B cell (primary cell): ENCODE results near the gene TMOD1. TPM values are rescaled to one million over a fixed set of nuclear protein-coding genes. Genes with fewer than 3 reads are reported as not detected.

ENCODE experiments used
- ATAC-seq: fragments of 200-7000 bp; cut with Tn5 transposase; one replicate; pipeline ENCODE4 v1.10.0; 2021; ENCODE audit warnings: low read depth, mild to moderate bottlenecking, moderate number of reproducible peaks, moderate library complexity
- CTCF ChIA-PET: fragments of 350-600 bp; sonication (Branson Sonifier 250); formaldehyde crosslinking; loops from one replicate; lab custom pipeline; 2021; ENCODE audit warnings: antibody characterized with exemption, inconsistent platforms; lab: Charles Lee
- POLR2A ChIA-PET: fragments of 350-600 bp; sonication (Branson Sonifier 250); formaldehyde crosslinking; loops from one replicate; lab custom pipeline; 2021; ENCODE audit warnings: antibody characterized with exemption; lab: Charles Lee
- DNase-seq: peaks from one replicate; pipeline ENCODE4 v3.0.0; 2013
- H2AFZ ChIP-seq: 2 replicates; pipeline ENCODE4 v1.6.1; 2012; ENCODE audit warnings: mild to moderate bottlenecking, low read depth, low read length; ENCODE audit not compliant: insufficient read depth, poor library complexity, severe bottlenecking
- H3K27ac ChIP-seq, 2 donors: 1 replicate in 1 of 2; 2 replicates in 1 of 2; pipeline ENCODE4 v1.5.1; 2012 to 2013; ENCODE audit warnings: low read length in 2 of 2, mild to moderate bottlenecking in 2 of 2, moderate library complexity in 1 of 2
- H3K27me3 ChIP-seq, 4 experiments: fragments of 200-600 bp in 1 of 4; sonication (generic) in 1 of 4; replicated peaks in 1 of 4; 1 replicate in 2 of 4; 2 replicates in 2 of 4; pipeline versions ENCODE4 v1.6.1 to v1.7.0; 2013 to 2016; ENCODE audit warnings: low read length in 3 of 4, mild to moderate bottlenecking in 2 of 4, mixed read lengths in 1 of 4, moderate library complexity in 1 of 4; ENCODE audit not compliant: insufficient read depth in 4 of 4, control insufficient read depth in 3 of 4; ENCODE audit errors: control extremely low read depth in 1 of 4
- H3K36me3 ChIP-seq, 2 experiments: replicated peaks in 1 of 2; 1 replicate in 1 of 2; 2 replicates in 1 of 2; pipeline versions ENCODE4 v1.6.1 to v1.7.1; 2013; ENCODE audit warnings: low read length in 1 of 2; ENCODE audit not compliant: insufficient read depth in 2 of 2, control insufficient read depth in 1 of 2; ENCODE audit errors: control extremely low read depth in 1 of 2, extremely low read depth in 1 of 2
- H3K4me1 ChIP-seq, 2 donors: fragments of 200-600 bp in 1 of 2; sonication (generic) in 1 of 2; 1 replicate in 1 of 2; 2 replicates in 1 of 2; pipeline versions ENCODE4 v1.5.1 to v1.6.1; 2013 to 2017; ENCODE audit warnings: low read length in 2 of 2; ENCODE audit not compliant: control insufficient read depth in 2 of 2, insufficient read depth in 2 of 2
- H3K4me2 ChIP-seq: replicated peaks from 2 replicates; pipeline ENCODE3; 2012; ENCODE audit warnings: mild to moderate bottlenecking, low read depth, low read length; ENCODE audit not compliant: poor library complexity, severe bottlenecking
- H3K4me3 ChIP-seq, 5 experiments: fragments of 200-600 bp in 1 of 5; sonication (generic) in 1 of 5; 1 replicate in 3 of 5; 2 replicates in 2 of 5; pipeline versions ENCODE4 v1.5.1 to v1.7.0; 2011 to 2016; ENCODE audit warnings: low read length in 4 of 5, mild to moderate bottlenecking in 4 of 5, low read depth in 2 of 5, control low read depth in 1 of 5, moderate library complexity in 1 of 5; ENCODE audit not compliant: insufficient read depth in 1 of 5; ENCODE audit errors: control extremely low read depth in 1 of 5, extremely low read depth in 1 of 5
- H3K79me2 ChIP-seq: fragments of 200-600 bp; sonication (generic); one replicate; pipeline ENCODE4 v1.6.0; 2016; ENCODE audit warnings: low read length; ENCODE audit not compliant: control insufficient read depth, insufficient read depth
- H3K9ac ChIP-seq: fragments of 200-600 bp; sonication (generic); 2 replicates; pipeline ENCODE4 v1.6.1; 2017; ENCODE audit warnings: mild to moderate bottlenecking, low read length, moderate library complexity
- H3K9me3 ChIP-seq, 3 donors: one replicate each; pipeline versions ENCODE4 v1.6.1 to v1.7.1; 2013; ENCODE audit warnings: low read length in 2 of 3; ENCODE audit not compliant: control insufficient read depth in 2 of 3, insufficient read depth in 1 of 3; ENCODE audit errors: control extremely low read depth in 1 of 3
- H4K20me1 ChIP-seq: 2 replicates; pipeline ENCODE4 v1.6.0; 2012; ENCODE audit warnings: mild to moderate bottlenecking, low read length; ENCODE audit not compliant: insufficient read depth, control insufficient read depth, poor library complexity, severe bottlenecking
- H3K27ac Mint-ChIP-seq: one replicate; pipeline ENCODE4 v1.8.0; 2021; ENCODE audit warnings: mixed read lengths
- H3K27me3 Mint-ChIP-seq: one replicate; pipeline ENCODE4 v1.8.0; 2021; ENCODE audit warnings: mixed read lengths
- H3K4me1 Mint-ChIP-seq: one replicate; pipeline ENCODE4 v1.8.0; 2021; ENCODE audit warnings: mixed read lengths
- H3K4me3 Mint-ChIP-seq: one replicate; pipeline ENCODE4 v1.8.0; 2021; ENCODE audit warnings: mixed read lengths
- H3K9me3 Mint-ChIP-seq: one replicate; pipeline ENCODE4 v1.8.0; 2022; ENCODE audit warnings: mixed read lengths; ENCODE audit not compliant: insufficient read depth
- CTCF ChIP-seq: fragments of 200-600 bp; IDR thresholded peaks from one replicate; pipeline ENCODE4 v1.8.0; 2022; ENCODE audit warnings: antibody characterized with exemption, mild to moderate bottlenecking
- EZH2 ChIP-seq: IDR thresholded peaks from 2 replicates; pipeline ENCODE4 v1.6.1; 2012; ENCODE audit warnings: borderline replicate concordance, low read depth, mild to moderate bottlenecking, moderate library complexity, low read length; ENCODE audit not compliant: insufficient read depth, poor library complexity, severe bottlenecking
- WGBS: methylation state at CpG from one replicate; pipeline ENCODE4 v1.1.5; 2013; ENCODE audit warnings: missing lambda C conversion rate; ENCODE audit not compliant: insufficient coverage; 5-methylcytosine and 5-hydroxymethylcytosine counted together
- intact Hi-C: fragments of 100-400 bp; cut with micrococcal nuclease; formaldehyde crosslinking; loops from one replicate; pipeline ENCODE4 v1.10.0; 2022
- polyA plus RNA-seq: library from polyadenylated mRNA; depleted of rRNA; stranded (reverse); fragments of >200 nt; gene quantifications from 2 replicates; pipeline ENCODE4 v1.2.3, GENCODE V29; 2012
- total RNA-seq, 2 donors: library from RNA; stranded (reverse); fragments of 120-200 nt in 1 of 2; gene quantifications; 1 replicate in 1 of 2; 2 replicates in 1 of 2; pipeline versions ENCODE4 v1.2.3 to v1.2.4, GENCODE V29; 2013 to 2022

Gene TMOD1
- total and polyA plus RNA-seq, 2 donors (not counting 1 experiment from before 2014, with no cell fraction given) = 0.30 to 2.5 TPM

DNA sequence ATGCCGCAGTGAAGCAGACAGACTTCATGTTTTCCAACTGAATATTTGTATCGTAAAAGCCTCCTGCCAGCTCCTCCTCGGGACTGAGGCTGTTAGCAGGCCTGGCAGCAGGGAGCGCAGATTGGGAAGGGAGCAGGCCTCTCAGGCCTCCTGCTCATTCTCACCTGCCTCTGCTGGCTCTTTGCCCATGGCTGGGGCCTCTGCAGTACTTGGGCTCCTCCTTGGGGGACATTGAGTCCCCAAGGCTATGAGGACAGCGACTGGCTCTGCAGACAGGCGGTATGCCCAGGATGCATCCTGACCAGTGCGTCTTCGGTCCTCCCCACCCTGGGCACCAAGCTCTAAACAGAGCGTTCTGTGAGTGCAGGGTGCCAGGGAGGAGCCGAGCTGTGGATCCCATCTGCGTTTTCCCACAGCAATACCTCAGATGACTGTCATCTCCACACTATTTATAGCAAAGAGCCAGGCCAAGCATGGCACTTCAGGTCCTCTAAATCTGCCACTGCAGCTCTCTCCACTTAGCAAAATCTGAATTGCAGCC, 93.0 kb downstream of the TMOD1 start:
- no peaks in the 10 kb centered on the region for H3K27me3 Mint-ChIP-seq
- peaks cover 6% of the 10 kb centered on the region for H3K4me1 Mint-ChIP-seq
- Histone ChIP-seq H3K79me2 (no peaks in the 10 kb centered on the region), H4K20me1 (no peaks in the 10 kb centered on the region), H3K4me1 (peaks cover 0 to 4% of the 10 kb centered on the region in 2 donors), H3K27me3 (peaks cover 0 to 3% (median 0%) of the 10 kb centered on the region in 4 experiments), H3K9me3 (no peaks in the 10 kb centered on the region), H3K4me2 (no peak overlapping the region), H3K4me3 (no peak overlapping the region), H3K27ac (no peak overlapping the region), H3K9ac (no peak overlapping the region), H3K36me3 (no peaks in the 10 kb centered on the region), H2AFZ (no peak overlapping the region)
- DNase-seq (no peak), ATAC-seq (no peak)
- no peak for TF ChIP-seq EZH2
- no peak for TF ChIP-seq CTCF
- CTCF ChIA-PET = interaction anchor here (5.0 kb wide), 1 partner anchor 126 kb away, joined by 81 read pairs; no protein-coding TSS in a partner anchor
- POLR2A ChIA-PET = no interaction called here
- intact Hi-C loops = no loop called here
- H3K4me3 Mint-ChIP-seq = no peak overlapping the region
- no peak overlapping the region for H3K27ac Mint-ChIP-seq
- 97% methylated on average over 10 of the region's 11 CpGs for WGBS
- H3K9me3 Mint-ChIP-seq = no peaks in the 10 kb centered on the region

DNA sequence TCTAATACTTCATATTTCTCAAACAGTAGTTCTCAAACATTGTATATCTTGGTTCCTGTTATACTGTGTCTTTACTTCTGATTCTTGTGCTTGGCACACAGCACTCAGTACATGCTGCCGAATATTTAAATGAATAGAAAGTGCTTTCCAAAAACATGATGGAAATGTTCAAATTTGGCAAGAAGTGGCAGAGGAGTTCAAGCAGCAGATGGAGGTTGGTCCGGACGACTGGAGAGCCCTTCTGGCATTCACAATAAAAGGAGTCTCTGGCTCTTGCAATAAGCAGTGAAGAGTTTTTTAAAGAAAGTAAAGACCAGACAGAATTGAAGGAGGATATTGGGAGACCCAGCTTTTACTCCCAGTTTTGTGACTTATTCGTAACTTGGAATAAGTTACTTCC, 95.4 kb downstream of the TMOD1 start:
- Histone ChIP-seq H3K36me3 (peaks cover 0 to 19% of the 10 kb centered on the region in 2 experiments), H3K9me3 (no peaks in the 10 kb centered on the region), H3K27ac (no peak overlapping the region), H3K4me2 (no peak overlapping the region), H3K27me3 (no peaks in the 10 kb centered on the region), H3K4me3 (no peak overlapping the region), H3K4me1 (peaks cover 0 to 4% of the 10 kb centered on the region in 2 donors), H3K79me2 (no peaks in the 10 kb centered on the region), H4K20me1 (no peaks in the 10 kb centered on the region), H3K9ac (no peak overlapping the region), H2AFZ (no peak overlapping the region)
- no peak overlapping the region for H3K4me3 Mint-ChIP-seq
- no peak for DNase-seq
- ATAC-seq = no peak
- H3K4me1 Mint-ChIP-seq = peaks cover 6% of the 10 kb centered on the region
- 86% methylated on average over 3 of the region's 4 CpGs for WGBS
- TF ChIP-seq EZH2 (no peak), CTCF (no peak)
- intact Hi-C loops = no loop called here
- no peaks in the 10 kb centered on the region for H3K9me3 Mint-ChIP-seq
- H3K27ac Mint-ChIP-seq = no peak overlapping the region
- H3K27me3 Mint-ChIP-seq = no peaks in the 10 kb centered on the region
- POLR2A ChIA-PET = no interaction called here
- CTCF ChIA-PET = interaction anchor here (1.1 to 5.0 kb wide), 4 partner anchors 19 to 740 kb away, joined by 3 to 81 read pairs (median 34); partner anchors contain the start of gene ZNF782
